GM19099 (cell line): ENCODE data around the gene KIF25.

Experiments
- POLR2A ChIP-seq: IDR thresholded peaks from 3 replicates; pipeline ENCODE4 v1.6.1; 2011; ENCODE audit warnings: low read depth; ENCODE audit not compliant: insufficient read length; ENCODE audit errors: extremely low read depth

Gene KIF25

DNA sequence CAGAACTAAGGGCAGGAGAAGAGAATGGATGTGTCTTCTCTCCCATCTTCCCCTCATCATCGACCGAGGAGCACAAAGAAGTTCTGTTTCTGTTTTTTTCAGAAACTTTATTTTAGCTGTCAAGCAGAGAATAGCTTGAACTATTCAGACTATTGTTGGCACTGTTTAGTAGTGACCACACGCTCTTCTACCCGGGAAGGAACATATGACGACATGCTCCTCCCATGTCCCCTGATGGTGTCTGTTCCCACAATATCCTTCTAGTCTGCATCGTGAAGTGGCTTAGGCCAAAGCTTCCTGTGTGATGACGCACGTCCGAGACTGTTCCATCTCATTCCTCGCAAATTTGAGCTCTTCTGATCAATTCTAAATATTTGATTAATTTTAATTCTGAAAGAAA, 27.2 kb upstream of the KIF25 start:
- no peak for TF ChIP-seq POLR2A

DNA sequence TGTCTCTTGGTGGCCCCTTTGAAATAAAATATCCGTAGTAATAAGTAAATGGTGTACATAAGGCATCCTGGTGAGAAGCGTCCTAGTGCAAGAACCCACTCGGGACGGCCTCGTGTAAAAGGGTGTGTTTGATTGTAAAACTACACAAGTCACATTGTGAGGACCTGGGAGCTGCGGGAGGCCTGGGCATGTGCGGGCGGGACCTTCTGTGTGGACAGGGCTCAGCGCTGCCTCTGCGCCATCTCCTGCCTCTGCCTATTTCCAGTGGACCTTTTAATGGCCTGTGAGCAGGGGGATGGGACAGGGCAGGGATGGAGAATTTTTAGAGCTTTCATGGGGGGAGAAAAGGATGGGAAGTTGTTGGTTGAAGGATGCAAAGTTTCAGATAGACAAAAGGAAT, 25.3 kb upstream of the KIF25 start:
- TF ChIP-seq POLR2A, result no peak

DNA sequence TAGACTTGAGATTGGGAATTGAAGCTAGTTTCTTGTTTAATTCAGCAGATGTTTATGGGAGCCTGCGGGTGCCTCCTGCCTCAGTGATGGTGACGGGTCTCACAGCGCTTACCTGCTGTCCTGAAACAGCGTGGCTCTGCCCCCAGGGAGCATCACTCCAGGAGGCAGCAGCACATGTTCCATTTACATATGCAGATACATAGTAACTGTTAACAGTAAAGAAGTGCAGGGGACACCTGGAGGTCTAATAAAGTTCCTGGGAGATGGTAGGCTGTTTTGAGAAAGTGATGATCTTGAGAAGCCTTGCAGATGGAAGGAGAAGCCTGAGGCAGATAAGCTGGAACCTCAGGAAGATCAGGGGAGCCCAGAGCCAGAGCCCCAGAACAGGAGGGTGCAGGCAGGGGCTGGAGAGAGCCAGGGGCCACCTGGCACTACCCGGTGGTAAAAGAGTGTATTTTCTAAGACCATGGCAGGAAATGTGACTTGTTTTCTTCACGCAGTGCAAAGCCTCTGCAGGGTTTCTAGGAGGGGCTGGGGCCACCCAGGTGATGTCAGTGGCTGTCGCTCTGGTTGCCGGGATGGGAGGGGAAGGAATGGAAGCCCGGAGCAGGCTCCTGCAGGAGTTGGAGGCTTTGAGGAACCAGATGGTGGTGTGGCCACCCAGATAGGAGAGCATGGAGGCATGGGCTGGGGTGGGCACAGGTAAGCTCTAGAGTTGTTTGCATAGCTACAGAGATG, 24.2 kb upstream of the KIF25 start:
- no peak for TF ChIP-seq POLR2A

DNA sequence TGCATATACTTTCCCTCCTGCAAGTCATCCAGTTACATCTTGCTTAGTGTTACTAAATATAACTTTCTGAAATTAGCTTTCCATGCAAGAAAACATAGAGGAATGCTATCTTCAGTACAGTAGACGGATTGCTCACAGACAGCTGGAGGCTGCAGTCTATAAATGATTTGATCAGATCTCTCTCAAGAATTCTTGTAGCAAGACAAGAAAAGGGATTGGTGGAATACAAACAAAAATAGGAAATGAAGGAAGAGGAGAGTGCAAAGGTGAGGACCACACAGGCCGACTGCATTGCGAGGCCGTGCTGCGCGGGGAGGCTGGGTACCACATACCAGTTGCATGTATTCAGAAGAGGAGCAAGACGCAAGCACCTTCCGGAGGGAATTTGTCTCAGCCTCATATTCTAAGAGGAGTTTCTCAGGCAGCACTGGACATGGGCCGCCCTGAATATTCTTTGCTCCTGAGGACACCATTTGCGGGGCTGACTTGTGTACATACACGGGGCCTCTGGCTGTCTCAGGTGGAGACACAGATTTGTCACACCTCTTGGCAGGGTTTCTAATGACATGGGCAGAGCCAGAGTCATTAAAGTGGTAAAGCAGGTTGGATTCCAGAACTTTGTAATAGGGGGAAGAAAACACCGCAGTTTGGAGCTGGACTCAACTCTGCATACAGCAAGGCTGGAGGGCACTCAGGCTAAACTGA, 22.7 kb upstream of the KIF25 start:
- no peak for TF ChIP-seq POLR2A

DNA sequence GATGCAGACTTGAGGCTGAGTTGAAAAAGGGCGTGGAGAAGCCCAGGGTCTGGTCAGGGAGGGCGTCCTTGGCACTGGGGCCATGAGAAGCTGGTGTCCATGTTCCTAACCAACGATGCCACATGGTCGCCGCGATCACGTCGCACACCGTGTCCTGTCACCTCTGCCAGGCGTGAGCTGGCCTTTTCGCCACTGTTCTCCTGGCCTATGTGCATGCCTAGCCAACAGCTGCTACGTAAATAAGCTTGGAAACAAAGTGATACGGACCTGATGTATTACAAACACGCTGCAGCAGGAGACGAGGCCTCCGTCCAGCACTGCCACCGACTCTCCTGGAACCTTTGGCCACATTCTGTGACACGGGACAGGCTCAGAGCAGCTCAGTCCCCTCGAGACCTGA, 22.0 kb upstream of the KIF25 start:
- no peak for TF ChIP-seq POLR2A

DNA sequence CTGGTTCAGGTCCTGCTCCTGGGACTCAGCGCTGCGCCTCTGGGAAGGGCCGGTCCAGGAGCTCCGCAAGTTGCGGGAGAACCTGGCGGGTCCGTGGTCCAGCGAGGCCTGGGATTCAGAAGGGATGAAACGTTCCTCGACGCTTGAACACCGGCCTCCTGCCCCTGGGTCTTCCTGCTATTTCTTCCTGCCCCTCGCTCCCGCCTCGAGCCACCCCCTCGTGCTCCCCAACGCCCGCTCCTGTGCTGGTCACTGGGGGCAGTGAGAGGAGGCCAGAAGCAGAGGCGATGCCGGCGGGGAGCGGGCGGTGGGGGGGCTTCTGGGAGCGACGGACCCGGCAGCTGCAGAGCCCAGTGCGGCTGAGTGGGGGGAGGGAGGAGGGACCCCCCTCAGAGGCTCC, 20.8 kb upstream of the KIF25 start:
- TF ChIP-seq POLR2A, result no peak

DNA sequence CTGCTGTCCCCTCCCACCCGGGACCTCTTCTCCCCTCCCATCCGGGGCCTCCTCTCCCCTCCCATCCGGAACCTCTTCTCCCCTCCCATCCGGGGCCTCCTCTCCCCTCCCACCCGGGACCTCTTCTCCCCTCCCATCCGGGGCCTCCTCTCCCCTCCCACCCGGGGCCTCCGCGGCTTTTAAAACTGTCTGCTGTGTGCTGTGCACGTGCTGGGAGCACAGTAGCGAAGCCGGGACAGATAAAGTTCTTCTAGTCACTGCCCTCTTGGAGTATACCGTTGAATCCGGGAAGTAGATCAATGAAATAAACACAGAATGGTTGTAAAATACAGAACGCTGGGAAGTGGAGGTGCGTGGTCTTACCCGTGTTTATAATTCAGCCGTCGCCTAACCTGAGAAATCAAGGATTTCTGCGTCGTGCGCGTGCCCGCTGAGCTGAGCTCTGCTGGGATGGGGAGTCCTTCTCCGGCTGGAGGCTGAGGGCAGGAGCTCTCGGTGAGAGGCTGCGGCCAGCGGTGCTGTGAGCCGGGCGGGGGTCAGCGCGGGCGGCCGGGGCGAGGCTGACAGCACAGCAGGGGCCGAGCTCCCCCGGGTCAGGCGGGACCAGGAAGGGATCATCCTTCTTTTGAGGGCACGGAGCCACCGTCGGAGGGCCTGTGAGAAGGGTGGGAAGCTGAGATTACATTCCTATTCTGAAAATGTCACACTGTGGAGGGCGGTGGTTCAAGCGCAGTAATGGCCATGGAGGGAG, 19.6 kb upstream of the KIF25 start:
- TF ChIP-seq POLR2A, result no peak

DNA sequence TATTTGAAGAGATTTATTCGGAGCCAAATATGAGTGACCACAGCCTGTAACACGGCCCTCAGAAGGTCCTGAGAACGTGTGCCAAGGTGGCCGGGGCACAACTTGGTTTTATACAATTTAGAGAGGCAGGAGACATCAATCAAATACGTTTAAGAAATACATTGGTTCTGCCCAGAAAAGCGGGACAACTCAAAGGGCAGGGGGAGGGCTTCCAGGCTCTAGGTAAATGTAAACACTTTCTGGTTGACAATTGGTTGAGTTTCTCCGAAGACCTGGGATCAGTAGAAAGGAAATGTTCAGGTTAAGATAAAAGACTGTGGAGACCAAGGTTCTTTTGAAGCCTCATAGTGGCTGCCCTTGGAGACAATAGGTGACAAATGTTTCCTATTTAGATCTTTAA, 18.9 kb upstream of the KIF25 start:
- TF ChIP-seq POLR2A, result no peak

DNA sequence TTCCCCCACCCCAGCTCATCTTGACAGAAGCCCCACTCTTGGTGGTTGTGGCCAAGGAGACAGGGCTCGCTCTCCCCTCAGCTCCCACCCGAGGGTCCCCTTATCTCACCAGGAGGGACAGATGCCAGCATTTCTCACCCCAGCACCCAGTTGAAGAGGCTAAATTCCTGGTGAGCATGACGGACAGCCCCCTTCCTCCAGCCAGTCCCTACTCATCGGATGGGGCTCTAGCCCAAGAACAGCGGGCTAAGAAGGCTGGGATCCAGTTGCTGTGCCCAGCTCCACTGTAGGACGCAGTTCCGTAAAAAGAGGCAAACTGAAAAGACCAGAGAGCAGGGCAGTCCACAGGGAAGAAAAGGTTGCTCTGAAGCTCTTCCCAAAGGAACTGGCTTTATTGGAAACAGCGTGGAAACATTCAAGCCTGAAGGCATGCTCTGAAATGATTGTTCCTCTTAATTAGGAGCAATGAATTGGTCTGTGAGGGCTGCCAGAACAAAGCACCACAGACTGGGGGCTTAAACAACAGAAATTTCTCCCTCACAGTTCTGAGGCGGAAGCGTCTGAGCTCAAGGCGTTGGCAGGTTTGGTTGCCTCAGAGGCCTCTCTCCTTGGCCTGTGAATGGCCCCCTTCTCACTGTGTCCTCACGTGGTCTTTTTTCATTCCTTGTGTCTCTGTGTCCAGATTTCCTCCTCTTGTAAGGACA, 17.9 kb upstream of the KIF25 start:
- TF ChIP-seq POLR2A, result no peak

DNA sequence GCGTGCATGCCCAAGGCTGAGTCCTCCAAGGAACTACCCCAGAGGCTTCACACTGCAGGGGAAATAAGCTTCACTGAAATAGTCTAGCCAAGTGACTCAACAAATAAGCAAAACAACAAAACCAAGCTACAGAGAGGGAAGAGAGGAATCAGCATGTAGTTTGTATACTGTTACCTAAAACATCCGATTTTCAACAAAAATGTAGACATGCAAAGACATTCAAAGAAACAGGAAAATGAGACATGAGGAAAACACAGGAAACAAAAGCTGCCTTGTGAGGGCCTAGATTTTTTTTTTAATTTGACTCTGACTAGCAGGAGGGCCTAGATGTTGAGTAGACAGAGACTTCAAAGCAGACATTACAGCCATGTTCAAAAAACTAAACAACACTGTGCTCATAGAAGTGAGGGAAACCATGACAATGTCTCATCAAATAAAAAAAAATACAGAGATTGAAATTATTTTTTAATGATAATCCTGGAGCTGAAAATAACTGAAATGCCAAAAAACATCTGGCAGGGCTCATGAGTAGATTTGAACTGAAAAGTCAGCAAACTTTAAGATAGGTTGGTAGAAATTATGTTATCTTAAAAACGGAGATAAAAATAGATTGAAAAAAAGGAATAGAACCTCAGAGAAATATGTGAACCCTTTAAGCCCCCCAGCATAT, 16.4 kb upstream of the KIF25 start:
- no peak for TF ChIP-seq POLR2A

DNA sequence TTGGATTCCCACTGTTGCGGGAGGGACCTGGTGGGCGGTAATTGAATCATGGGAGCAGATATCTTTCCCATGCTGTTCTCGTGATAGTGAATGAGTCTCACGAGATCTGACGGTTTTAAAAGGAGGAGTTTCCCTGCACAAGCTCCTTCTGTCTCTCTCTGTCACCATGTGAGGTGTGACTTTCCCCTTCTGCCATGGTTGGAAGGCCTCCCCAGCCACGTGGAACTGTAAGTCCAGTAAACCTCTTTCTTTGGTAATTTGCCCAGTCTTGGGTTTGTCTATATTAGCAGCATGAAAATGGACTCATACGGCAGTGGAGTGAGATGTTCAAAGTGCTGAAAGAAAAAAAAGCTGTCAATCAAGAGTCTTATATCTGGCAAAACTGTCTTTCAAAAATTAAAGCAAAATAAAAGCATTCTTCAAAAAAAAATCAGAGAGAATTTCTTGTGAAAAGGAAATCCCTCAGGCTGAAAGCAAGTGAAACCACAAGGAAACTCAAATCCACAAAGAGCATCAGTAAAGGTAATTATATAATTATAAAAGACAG, 15.5 kb upstream of the KIF25 start:
- TF ChIP-seq POLR2A, result no peak

DNA sequence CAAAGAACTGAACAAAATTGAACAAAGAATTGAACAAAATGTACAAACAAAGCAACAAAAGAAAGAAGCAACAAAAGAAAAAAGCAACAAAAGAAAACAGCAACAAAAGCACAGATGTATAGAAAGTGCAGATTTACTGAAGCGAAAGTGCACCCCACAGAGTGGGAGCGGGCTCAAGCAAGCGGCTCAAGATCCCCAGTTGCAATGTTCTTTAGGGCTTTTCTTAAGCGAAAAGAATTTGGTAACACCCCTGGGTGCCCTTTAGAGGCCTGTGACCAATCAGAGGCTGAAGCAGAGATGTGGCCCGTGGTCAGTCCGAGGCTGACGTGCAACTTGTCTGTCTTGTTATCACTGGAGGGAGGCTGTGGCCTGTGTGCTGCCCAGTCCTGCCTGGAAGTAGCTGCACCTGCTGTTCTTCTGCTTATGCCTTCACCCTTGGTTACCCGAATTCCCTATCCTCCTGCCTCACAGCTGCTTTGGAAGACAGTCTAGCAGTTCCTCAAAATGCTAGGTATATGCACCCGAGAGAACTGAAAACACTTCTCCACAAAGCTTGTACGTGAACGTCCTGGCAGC, 13.2 kb upstream of the KIF25 start:
- TF ChIP-seq POLR2A, result no peak

DNA sequence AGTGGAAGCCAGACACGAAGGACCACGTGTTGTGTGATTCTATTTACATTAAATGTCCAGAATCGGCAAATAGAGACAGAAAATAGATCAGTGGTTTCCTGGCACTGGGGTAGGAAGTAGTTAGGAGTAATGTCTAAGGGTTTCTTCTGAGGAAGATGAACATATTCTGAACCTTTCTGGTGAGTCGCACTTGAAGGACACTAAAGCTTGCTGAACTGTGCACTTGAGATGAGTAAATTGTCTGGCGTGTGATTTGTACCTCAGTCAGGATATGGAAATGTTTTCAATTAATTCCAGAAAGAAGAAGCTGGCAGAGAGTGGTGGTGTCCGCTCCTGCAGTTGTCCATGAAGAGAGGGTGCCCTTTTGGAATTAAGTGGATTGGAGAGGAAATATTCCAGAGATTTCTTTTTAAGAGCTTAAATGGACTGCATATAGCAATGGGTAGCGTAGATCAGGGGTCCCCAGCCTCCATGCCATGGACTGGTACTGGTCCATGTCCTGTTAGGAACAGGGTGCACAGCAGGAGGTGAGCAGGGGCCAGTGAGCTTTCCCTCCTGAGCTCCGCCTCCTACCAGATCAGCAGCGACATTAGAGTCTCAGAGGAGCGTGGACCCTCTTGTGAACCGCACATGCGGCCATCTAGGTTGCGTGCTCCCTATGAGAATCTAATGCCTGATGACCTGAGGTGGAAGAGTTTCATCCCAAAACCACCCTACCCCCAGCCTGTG, 12.4 kb upstream of the KIF25 start:
- TF ChIP-seq POLR2A, result no peak
